OCI-LY3 (cell line): ENCODE results near the gene ADGRD1.

Source experiments
- CTCF ChIP-seq: fragments of 200-600, 300-600 bp; sonication (generic); IDR thresholded peaks from 2 replicates; pipeline ENCODE4 v1.5.1; 2014; ENCODE audit warnings: antibody characterized with exemption, low read length, low read depth
- EZH2phosphoT487 ChIP-seq: fragments of 200-600 bp; shearing (Covaris generic); IDR thresholded peaks from 2 replicates; pipeline ENCODE4 v1.6.1; 2018; ENCODE audit warnings: antibody characterized with exemption, mixed run types, low read depth

DNA sequence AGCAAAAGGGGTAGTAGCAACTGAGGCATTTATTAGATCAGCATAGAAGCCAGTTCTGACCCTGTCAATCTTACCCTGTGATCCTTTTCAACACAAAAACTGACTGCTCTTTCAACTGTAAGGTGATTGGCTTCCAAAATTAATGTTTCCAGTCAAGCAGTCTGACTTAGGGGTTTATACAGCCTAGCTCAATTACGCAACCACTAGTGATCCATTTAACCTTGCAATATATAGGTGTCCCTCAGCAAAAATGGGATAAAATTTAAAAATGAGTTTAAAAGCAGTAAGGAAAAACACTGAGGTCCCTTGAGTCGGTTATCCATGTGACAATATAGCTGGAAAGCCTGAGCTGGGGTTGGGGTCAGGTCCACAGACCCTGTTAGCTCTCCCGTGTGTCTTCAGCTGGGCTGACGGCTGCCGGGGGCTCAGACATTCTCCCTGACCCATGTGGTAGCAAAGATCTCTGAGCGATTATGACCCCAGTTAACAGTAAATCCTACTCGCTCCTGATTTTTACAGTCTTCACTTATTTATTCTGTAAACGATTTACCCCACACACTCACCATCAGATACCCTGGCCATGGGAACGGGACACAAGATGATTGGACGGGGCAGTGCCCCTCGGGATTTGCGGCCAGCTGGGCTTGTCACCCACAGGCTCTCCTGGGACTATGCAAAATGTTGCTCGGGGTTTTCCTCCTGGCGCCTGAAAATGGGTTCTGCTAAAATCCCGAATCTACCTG, 16.6 kb downstream of the ADGRD1 start:
- no peak for TF ChIP-seq CTCF
- TF ChIP-seq EZH2phosphoT487, result no peak
